ENCODE data around the gene PCDHGA6. TPM values are rescaled to one million over a fixed set of nuclear protein-coding genes. Genes with fewer than 3 reads are reported as not detected.
"Not testable (repeated sequence)": the region's sequence is repeated elsewhere in the genome, so short reads cannot be mapped to it uniquely, and the experiment has no call there.

The PCDHGA6 gene
- total RNA-seq, 6 experiments from 2014 or later, result 1.8 to 2.8 (median 2.8) TPM

DNA sequence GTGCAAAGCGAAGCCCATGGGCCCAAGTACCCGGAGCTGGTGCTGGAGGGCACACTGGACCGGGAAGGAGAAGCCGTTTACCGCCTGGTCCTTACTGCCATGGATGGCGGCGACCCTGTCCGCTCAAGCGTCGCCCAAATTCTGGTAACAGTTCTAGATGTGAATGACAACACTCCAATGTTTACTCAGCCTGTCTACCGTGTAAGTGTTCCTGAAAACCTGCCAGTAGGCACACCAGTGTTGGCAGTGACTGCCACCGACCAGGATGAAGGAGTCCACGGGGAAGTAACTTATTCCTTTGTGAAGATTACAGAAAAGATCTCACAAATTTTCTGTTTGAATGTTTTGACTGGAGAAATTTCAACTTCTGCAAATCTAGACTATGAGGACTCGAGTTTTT is 936 bp downstream of the PCDHGA6 start:
- H3K4me1 Mint-ChIP-seq (ENCODE audit: low read depth), result peaks cover 15% of the 10 kb centered on the region
- TF ChIP-seq, protein P1, sequence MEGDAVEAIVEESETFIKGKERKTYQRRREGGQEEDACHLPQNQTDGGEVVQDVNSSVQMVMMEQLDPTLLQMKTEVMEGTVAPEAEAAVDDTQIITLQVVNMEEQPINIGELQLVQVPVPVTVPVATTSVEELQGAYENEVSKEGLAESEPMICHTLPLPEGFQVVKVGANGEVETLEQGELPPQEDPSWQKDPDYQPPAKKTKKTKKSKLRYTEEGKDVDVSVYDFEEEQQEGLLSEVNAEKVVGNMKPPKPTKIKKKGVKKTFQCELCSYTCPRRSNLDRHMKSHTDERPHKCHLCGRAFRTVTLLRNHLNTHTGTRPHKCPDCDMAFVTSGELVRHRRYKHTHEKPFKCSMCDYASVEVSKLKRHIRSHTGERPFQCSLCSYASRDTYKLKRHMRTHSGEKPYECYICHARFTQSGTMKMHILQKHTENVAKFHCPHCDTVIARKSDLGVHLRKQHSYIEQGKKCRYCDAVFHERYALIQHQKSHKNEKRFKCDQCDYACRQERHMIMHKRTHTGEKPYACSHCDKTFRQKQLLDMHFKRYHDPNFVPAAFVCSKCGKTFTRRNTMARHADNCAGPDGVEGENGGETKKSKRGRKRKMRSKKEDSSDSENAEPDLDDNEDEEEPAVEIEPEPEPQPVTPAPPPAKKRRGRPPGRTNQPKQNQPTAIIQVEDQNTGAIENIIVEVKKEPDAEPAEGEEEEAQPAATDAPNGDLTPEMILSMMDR (IDR thresholded peaks at IDR 0.05), result no peak
- peaks cover 63% of the 10 kb centered on the region for H3K9me3 Mint-ChIP-seq
- no peak for DNase-seq
- no peak overlapping the region for H3K4me3 Mint-ChIP-seq
- no peak overlapping the region for H3K27ac Mint-ChIP-seq
- H3K27me3 Mint-ChIP-seq (ENCODE audit: insufficient read depth), result peaks cover 2% of the 10 kb centered on the region
- peaks cover 57% of the 10 kb centered on the region for H3K36me3 Mint-ChIP-seq (ENCODE audit: low read depth)

DNA sequence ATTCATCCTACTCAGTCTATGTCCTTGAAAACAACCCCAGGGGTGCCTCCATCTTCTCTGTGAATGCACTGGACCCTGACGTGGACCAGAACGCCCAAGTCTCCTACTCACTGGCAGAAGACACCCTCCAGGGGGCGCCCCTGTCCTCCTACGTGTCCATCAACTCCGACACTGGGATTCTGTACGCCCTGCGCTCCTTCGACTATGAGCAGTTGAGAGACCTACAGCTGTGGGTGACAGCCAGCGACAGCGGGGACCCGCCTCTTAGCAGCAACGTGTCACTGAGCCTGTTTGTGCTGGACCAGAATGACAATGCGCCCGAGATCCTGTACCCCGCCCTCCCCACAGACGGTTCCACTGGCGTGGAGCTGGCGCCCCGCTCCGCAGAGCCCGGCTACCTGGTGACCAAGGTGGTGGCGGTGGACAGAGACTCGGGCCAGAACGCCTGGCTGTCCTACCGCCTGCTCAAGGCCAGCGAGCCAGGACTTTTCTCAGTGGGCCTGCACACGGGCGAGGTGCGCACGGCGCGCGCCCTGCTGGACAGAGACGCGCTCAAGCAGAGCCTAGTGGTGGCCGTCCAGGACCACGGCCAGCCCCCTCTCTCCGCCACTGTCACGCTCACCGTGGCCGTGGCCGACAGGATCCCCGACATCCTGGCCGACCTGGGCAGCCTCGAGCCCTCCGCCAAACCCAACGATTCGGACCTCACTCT is 1.9 kb downstream of the PCDHGA6 start:
- H3K4me1 Mint-ChIP-seq (ENCODE audit: low read depth); H3K27me3 Mint-ChIP-seq (ENCODE audit: insufficient read depth); DNase-seq; H3K27ac Mint-ChIP-seq; H3K4me3 Mint-ChIP-seq: not testable (repeated sequence)
- H3K9me3 Mint-ChIP-seq, result peaks cover 56% of the 10 kb centered on the region
- TF ChIP-seq, protein P1 (IDR thresholded peaks at IDR 0.05), result peak; percentile 26; the same call in 1 of the 2 replicates
- H3K36me3 Mint-ChIP-seq (ENCODE audit: low read depth), result peaks cover 56% of the 10 kb centered on the region

DNA sequence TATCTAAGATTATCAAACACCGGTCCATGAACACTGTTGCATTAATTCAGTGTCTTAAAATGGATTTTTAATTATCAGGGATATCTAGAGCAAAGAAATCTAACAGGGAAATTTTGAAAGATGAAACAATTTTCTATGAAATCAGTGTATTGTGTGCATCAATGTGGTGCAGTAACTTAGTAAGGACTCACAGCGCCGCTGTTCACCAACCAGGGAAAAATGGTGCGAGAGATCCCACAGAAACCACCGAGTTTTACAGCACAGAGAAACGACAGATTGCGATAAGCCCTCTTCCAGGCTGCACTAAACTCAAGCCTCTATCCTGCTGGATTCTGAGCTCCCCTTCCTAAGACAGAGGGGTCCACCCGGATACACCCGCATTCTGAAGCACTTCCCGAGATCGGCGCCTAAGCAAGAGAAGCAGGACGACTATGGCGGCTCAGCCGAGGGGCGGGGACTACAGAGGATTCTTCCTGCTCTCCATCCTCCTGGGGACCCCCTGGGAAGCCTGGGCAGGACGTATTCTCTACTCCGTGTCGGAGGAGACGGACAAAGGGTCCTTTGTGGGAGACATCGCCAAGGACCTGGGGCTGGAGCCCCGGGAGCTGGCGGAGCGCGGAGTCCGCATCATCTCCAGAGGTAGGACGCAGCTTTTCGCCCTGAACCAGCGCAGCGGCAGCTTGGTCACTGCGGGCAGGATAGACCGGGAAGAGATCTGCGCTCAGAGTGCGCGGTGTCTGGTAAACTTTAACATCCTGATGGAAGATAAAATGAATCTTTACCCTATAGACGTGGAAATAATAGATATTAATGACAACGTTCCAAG is 9.0 kb downstream of the PCDHGA6 start, which contains the start of gene PCDHGA7:
Gene PCDHGA7 (plus strand): TSS at position 274 of the 826 bp plus-strand sequence. CDS start 158 bp downstream, at position 432.
- Mint-ChIP-seq H3K27ac (peak within 1 kb of the TSS; percentile 87), H3K36me3 (ENCODE audit: low read depth) (peaks cover 47% of the 10 kb centered on the region), H3K4me3 (peak within 1 kb of the TSS; percentile 95), H3K9me3 (peaks cover 53% of the 10 kb centered on the region), H3K27me3 (ENCODE audit: insufficient read depth) (no peaks in the 10 kb centered on the region), H3K4me1 (ENCODE audit: low read depth) (peaks cover 13% of the 10 kb centered on the region; the same call in 1 of the 2 replicates)
- TF ChIP-seq, protein P1 (IDR thresholded peaks at IDR 0.05), result peak; percentile 70
- no peak for DNase-seq

DNA sequence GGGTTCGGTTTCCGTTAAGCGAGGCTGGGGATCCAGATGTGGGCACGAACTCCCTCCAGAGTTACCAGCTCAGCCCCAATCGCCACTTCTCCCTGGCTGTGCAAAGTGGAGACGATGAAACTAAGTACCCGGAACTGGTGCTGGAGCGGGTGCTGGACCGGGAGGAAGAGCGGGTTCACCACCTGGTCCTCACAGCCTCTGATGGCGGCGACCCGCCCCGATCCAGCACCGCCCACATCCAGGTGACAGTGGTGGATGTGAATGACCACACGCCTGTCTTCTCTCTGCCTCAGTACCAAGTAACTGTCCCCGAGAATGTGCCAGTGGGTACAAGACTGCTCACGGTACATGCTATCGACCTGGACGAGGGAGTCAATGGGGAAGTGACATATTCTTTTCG is 9.7 kb downstream of the PCDHGA6 start:
- Mint-ChIP-seq H3K27ac (no peak overlapping the region; the same call in 1 of the 2 replicates), H3K27me3 (ENCODE audit: insufficient read depth) (no peaks in the 10 kb centered on the region), H3K4me1 (ENCODE audit: low read depth) (peaks cover 15% of the 10 kb centered on the region; the same call in 1 of the 2 replicates), H3K36me3 (ENCODE audit: low read depth) (peaks cover 49% of the 10 kb centered on the region), H3K9me3 (peaks cover 56% of the 10 kb centered on the region), H3K4me3 (peak overlapping the region; percentile 95)
- no peak for DNase-seq
- TF ChIP-seq, protein P1 (IDR thresholded peaks at IDR 0.05), result no peak

DNA sequence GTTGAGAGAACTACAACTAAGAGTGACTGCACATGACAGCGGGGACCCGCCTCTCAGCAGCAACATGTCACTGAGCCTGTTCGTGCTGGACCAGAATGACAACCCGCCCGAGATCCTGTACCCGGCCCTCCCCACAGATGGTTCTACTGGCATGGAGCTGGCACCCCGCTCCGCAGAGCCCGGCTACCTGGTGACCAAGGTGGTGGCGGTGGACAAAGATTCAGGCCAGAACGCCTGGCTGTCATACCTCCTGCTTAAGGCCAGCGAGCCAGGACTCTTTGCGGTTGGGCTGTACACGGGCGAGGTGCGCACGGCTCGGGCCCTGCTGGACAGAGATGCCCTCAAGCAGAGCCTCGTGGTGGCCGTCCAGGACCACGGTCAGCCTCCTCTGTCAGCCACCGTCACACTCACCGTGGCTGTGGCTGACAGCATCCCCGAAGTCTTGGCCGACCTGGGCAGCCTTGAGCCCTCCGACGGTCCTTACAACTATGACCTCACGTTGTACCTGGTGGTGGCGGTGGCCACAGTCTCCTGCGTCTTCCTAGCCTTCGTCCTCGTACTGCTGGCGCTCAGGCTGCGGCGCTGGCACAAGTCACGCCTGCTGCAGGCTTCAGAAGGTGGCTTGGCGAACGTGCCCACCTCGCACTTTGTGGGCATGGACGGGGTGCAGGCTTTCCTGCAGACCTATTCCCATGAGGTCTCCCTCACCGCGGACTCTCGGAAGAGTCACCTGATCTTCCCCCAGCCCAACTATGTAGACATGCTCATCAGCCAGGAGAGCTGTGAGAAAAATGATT is 11.0 kb downstream of the PCDHGA6 start:
- peaks cover 22% of the 10 kb centered on the region; the same call in 1 of the 2 replicates for H3K4me1 Mint-ChIP-seq (ENCODE audit: low read depth)
- H3K27ac Mint-ChIP-seq, result no peak overlapping the region
- peaks cover 59% of the 10 kb centered on the region for H3K36me3 Mint-ChIP-seq (ENCODE audit: low read depth)
- TF ChIP-seq, protein P1 (IDR thresholded peaks at IDR 0.05), result no peak
- peaks cover 67% of the 10 kb centered on the region for H3K9me3 Mint-ChIP-seq
- DNase-seq, result no peak
- no peak overlapping the region for H3K4me3 Mint-ChIP-seq
- H3K27me3 Mint-ChIP-seq (ENCODE audit: insufficient read depth), result no peaks in the 10 kb centered on the region

Measured in HFFc6 (cell line).